Effector memory CD8-positive, alpha-beta T cell (primary cell): Measurements from ENCODE around the gene THEM5.
A peak's percentile ranks its signal among the peaks of the same experiment; 100 is the strongest.
"Not testable (repeated sequence)": the region's sequence is repeated elsewhere in the genome, so short reads cannot be mapped to it uniquely, and the experiment has no call there.

Experiments
- ATAC-seq: fragments of 150-1000 bp; cut with Tn5 transposase; replicated peaks from 2 replicates; pipeline ENCODE4 v1.10.0; 2021; ENCODE audit warnings: mild to moderate bottlenecking, moderate library complexity
- DNase-seq, 3 experiments: peaks; one replicate each; pipeline ENCODE4 v3.0.0; 2021
- H3K27ac Mint-ChIP-seq, 2 donors: one replicate each; pipeline ENCODE4 v1.8.0; 2022; ENCODE audit warnings: mild to moderate bottlenecking in 2 of 2, mixed read lengths in 2 of 2, moderate library complexity in 2 of 2
- H3K27me3 Mint-ChIP-seq, 2 donors: one replicate each; pipeline ENCODE4 v1.8.0; 2022; ENCODE audit warnings: mixed read lengths in 2 of 2
- H3K36me3 Mint-ChIP-seq: one replicate; pipeline ENCODE4 v1.8.0; 2022; ENCODE audit warnings: mild to moderate bottlenecking, moderate library complexity, mixed read lengths; ENCODE audit not compliant: insufficient read depth
- H3K4me1 Mint-ChIP-seq, 2 donors: one replicate each; pipeline ENCODE4 v1.8.0; 2022; ENCODE audit warnings: low read depth in 2 of 2, mixed read lengths in 2 of 2
- H3K4me3 Mint-ChIP-seq, 2 donors: one replicate each; pipeline ENCODE4 v1.8.0; 2022; ENCODE audit warnings: mild to moderate bottlenecking in 2 of 2, mixed read lengths in 2 of 2, moderate library complexity in 2 of 2
- H3K9me3 Mint-ChIP-seq, 2 donors: one replicate each; pipeline ENCODE4 v1.8.0; 2022; ENCODE audit warnings: mixed read lengths in 2 of 2

Gene THEM5

GRCh38 chr1:151859891-151860293 is 6.4 kb upstream of the THEM5 start:
- no peak for DNase-seq
- H3K4me3 Mint-ChIP-seq, result no peak overlapping the region
- no peak for ATAC-seq
- no peaks in the 10 kb centered on the region for H3K36me3 Mint-ChIP-seq
- peak overlapping the region in 1 of 2 donors; percentile 75 for H3K27ac Mint-ChIP-seq
- no peaks in the 10 kb centered on the region for H3K9me3 Mint-ChIP-seq
- peaks cover 0 to 5% of the 10 kb centered on the region in 2 donors for H3K4me1 Mint-ChIP-seq
- no peaks in the 10 kb centered on the region for H3K27me3 Mint-ChIP-seq

- peak overlapping the region in 1 of 2 donors; percentile 75 for H3K27ac Mint-ChIP-seq
- H3K4me1 Mint-ChIP-seq, result peaks cover 0 to 5% of the 10 kb centered on the region in 2 donors
- no peak overlapping the region for H3K4me3 Mint-ChIP-seq
- H3K36me3 Mint-ChIP-seq, result no peaks in the 10 kb centered on the region
- no peaks in the 10 kb centered on the region for H3K27me3 Mint-ChIP-seq
- ATAC-seq, result no peak
- no peak for DNase-seq
- no peaks in the 10 kb centered on the region for H3K9me3 Mint-ChIP-seq
These were observed 5.6 kb upstream of the THEM5 start for GRCh38 chr1:151858886-151859665.

- Mint-ChIP-seq H3K4me3 (no peak overlapping the region), H3K9me3 (no peaks in the 10 kb centered on the region), H3K27ac (no peak overlapping the region), H3K27me3 (no peaks in the 10 kb centered on the region), H3K4me1 (peaks cover 5% of the 10 kb centered on the region in 2 donors), H3K36me3 (no peaks in the 10 kb centered on the region)
- ATAC-seq (no peak), DNase-seq (no peak)
These were observed 4.7 kb upstream of the THEM5 start for GRCh38 chr1:151858030-151858746.

GRCh38 chr1:151855933-151856332 is 2.4 kb upstream of the THEM5 start:
- Mint-ChIP-seq H3K36me3 (no peaks in the 10 kb centered on the region), H3K4me3 (no peak overlapping the region)
- ATAC-seq, result no peak

GRCh38 chr1:151855516-151855915 is 2.0 kb upstream of the THEM5 start:
- not testable (repeated sequence) for H3K4me3 Mint-ChIP-seq, H3K27ac Mint-ChIP-seq, DNase-seq, H3K36me3 Mint-ChIP-seq, H3K27me3 Mint-ChIP-seq, ATAC-seq, H3K9me3 Mint-ChIP-seq
- peaks cover 12 to 13% of the 10 kb centered on the region in 2 donors for H3K4me1 Mint-ChIP-seq

More at GRCh38 chr1:151855933-151856332, 2.4 kb upstream of the THEM5 start:
- Mint-ChIP-seq H3K27me3 (no peaks in the 10 kb centered on the region), H3K4me1 (peaks cover 10 to 11% of the 10 kb centered on the region in 2 donors), H3K9me3 (no peaks in the 10 kb centered on the region), H3K27ac (peak overlapping the region in 1 of 2 donors; percentile 80)
- DNase-seq, result no peak

GRCh38 chr1:151854658-151855057 is 1.1 kb upstream of the THEM5 start:
- no peaks in the 10 kb centered on the region for H3K9me3 Mint-ChIP-seq
- H3K27ac Mint-ChIP-seq, result no peak overlapping the region
- ATAC-seq, result no peak
- H3K4me3 Mint-ChIP-seq, result no peak overlapping the region
- H3K36me3 Mint-ChIP-seq, result peaks cover 2% of the 10 kb centered on the region
- no peak for DNase-seq
- H3K4me1 Mint-ChIP-seq, result peaks cover 10 to 17% of the 10 kb centered on the region in 2 donors
- H3K27me3 Mint-ChIP-seq, result no peaks in the 10 kb centered on the region

GRCh38 chr1:151852733-151853132 is 779 bp downstream of the THEM5 start:
- H3K27me3 Mint-ChIP-seq, result no peaks in the 10 kb centered on the region

GRCh38 chr1:151851886-151852285 is 1.6 kb downstream of the THEM5 start:
- peaks cover 9% of the 10 kb centered on the region for H3K36me3 Mint-ChIP-seq
- peaks cover 10 to 32% of the 10 kb centered on the region in 2 donors for H3K4me1 Mint-ChIP-seq
- DNase-seq, result no peak
- H3K4me3 Mint-ChIP-seq, result no peak overlapping the region
- H3K27me3 Mint-ChIP-seq, result no peaks in the 10 kb centered on the region
- no peak for ATAC-seq
- peak overlapping the region in 1 of 2 donors; percentile 54 for H3K27ac Mint-ChIP-seq
- no peaks in the 10 kb centered on the region for H3K9me3 Mint-ChIP-seq

More at GRCh38 chr1:151852733-151853132, 779 bp downstream of the THEM5 start:
- ATAC-seq, result no peak
- no peak for DNase-seq
- H3K27ac Mint-ChIP-seq, result no peak overlapping the region
- peaks cover 8 to 31% of the 10 kb centered on the region in 2 donors for H3K4me1 Mint-ChIP-seq
- H3K36me3 Mint-ChIP-seq, result peaks cover 7% of the 10 kb centered on the region
- H3K9me3 Mint-ChIP-seq, result no peaks in the 10 kb centered on the region
- no peak overlapping the region for H3K4me3 Mint-ChIP-seq

GRCh38 chr1:151849871-151850270 is 3.6 kb downstream of the THEM5 start:
- DNase-seq, result no peak
- ATAC-seq, result no peak
- Mint-ChIP-seq H3K27ac (peak overlapping the region; percentile 67 to 85), H3K36me3 (peaks cover 13% of the 10 kb centered on the region), H3K9me3 (no peaks in the 10 kb centered on the region), H3K4me3 (peak overlapping the region in 1 of 2 donors; percentile 22), H3K4me1 (peaks cover 20 to 41% of the 10 kb centered on the region in 2 donors), H3K27me3 (no peaks in the 10 kb centered on the region)

GRCh38 chr1:151849126-151849525 is 4.4 kb downstream of the THEM5 start:
- DNase-seq, result no peak
- no peaks in the 10 kb centered on the region for H3K9me3 Mint-ChIP-seq
- ATAC-seq, result no peak
- H3K27me3 Mint-ChIP-seq, result no peaks in the 10 kb centered on the region
- peaks cover 20 to 41% of the 10 kb centered on the region in 2 donors for H3K4me1 Mint-ChIP-seq
- H3K36me3 Mint-ChIP-seq, result peaks cover 13% of the 10 kb centered on the region
- peak overlapping the region; percentile 85 to 87 for H3K27ac Mint-ChIP-seq
- peak overlapping the region; percentile 15 to 63 for H3K4me3 Mint-ChIP-seq

- H3K9me3 Mint-ChIP-seq, result no peaks in the 10 kb centered on the region
- no peak for DNase-seq
- peaks cover 13% of the 10 kb centered on the region for H3K36me3 Mint-ChIP-seq
- ATAC-seq, result no peak
- peaks cover 20 to 36% of the 10 kb centered on the region in 2 donors for H3K4me1 Mint-ChIP-seq
- H3K4me3 Mint-ChIP-seq, result no peak overlapping the region
- peak overlapping the region; percentile 85 to 87 for H3K27ac Mint-ChIP-seq
- H3K27me3 Mint-ChIP-seq, result no peaks in the 10 kb centered on the region
These were observed 5.5 kb downstream of the THEM5 start for GRCh38 chr1:151847867-151848596.

GRCh38 chr1:151846686-151847237 is 6.8 kb downstream of the THEM5 start:
- H3K9me3 Mint-ChIP-seq, result no peaks in the 10 kb centered on the region
- no peaks in the 10 kb centered on the region for H3K27me3 Mint-ChIP-seq
- ATAC-seq (peak; percentile 47), DNase-seq (no peak)
- peaks cover 13% of the 10 kb centered on the region for H3K36me3 Mint-ChIP-seq
- H3K4me1 Mint-ChIP-seq, result peaks cover 20 to 36% of the 10 kb centered on the region in 2 donors
- peak overlapping the region; percentile 53 to 87 for H3K27ac Mint-ChIP-seq
- H3K4me3 Mint-ChIP-seq, result peak overlapping the region; percentile 5 to 31

- Mint-ChIP-seq H3K9me3 (no peaks in the 10 kb centered on the region), H3K36me3 (peaks cover 13% of the 10 kb centered on the region), H3K4me1 (peaks cover 17 to 33% of the 10 kb centered on the region in 2 donors), H3K27me3 (no peaks in the 10 kb centered on the region), H3K4me3 (peak overlapping the region in 1 of 2 donors; percentile 5), H3K27ac (peak overlapping the region; percentile 53 to 87)
- ATAC-seq (peak; percentile 55), DNase-seq (no peak)
These were observed 7.4 kb downstream of the THEM5 start for GRCh38 chr1:151846062-151846568.
